Measurements from ENCODE around the gene CFAP97D2. TPM values are rescaled to one million over a fixed set of nuclear protein-coding genes. Genes with fewer than 3 reads are reported as not detected.

Gene CFAP97D2
- polyA plus RNA-seq, 1 of the 3 experiments (the other 2 are of a cell fraction), result not detected

DNA sequence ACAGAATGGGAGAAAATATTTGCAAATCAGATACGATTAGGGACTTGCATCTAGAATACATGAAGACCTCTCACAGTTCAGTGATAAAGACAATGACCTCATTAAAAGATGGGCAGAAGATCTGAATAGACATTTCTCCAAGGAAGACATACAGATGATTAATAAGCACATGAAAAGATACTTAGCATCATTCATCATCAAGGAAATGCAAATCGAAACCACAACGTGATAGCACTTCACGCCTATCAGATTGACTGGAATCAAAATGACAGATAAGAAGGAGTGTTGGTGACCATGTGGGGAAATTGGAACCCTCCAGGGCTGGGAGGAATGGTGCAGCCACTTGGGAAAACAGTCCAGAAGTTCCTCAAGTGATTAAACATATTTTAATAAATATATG is 25.8 kb downstream of the CFAP97D2 start:
- Histone ChIP-seq H3K79me2 (ENCODE audit: insufficient read depth) (no peaks in the 10 kb centered on the region), H4K20me1 (ENCODE audit: insufficient read depth) (no peaks in the 10 kb centered on the region), H3K4me2 (no peak overlapping the region), H3K9me3 (no peaks in the 10 kb centered on the region), H3K9ac (no peak overlapping the region), H3K27ac (ENCODE audit: low read depth in 2 of 2, low read length in 1 of 2) (no peak overlapping the region), H3K36me3 (replicated peaks in 1 of 2; ENCODE audit: control insufficient read depth in 1 of 2, insufficient read depth in 2 of 2, low read length in 1 of 2) (no peaks in the 10 kb centered on the region), H3K27me3 (ENCODE audit: insufficient read depth) (no peaks in the 10 kb centered on the region), H3K4me3 (ENCODE audit: low read depth in 2 of 2, low read length in 1 of 2) (no peak overlapping the region), H3K4me1 (ENCODE audit: control insufficient read depth in 1 of 2, insufficient read depth in 2 of 2, low read depth in 1 of 2, low read length in 1 of 2) (no peaks in the 10 kb centered on the region; a peak in 1 of 4 replicates), H3K9me2 (no peaks in the 10 kb centered on the region), H3F3A (replicated peaks; ENCODE audit: insufficient read depth) (no peaks in the 10 kb centered on the region), H2AFZ (ENCODE audit: low read depth) (no peak overlapping the region)
- no peak for TF ChIP-seq MXI1 (IDR thresholded peaks at IDR 0.05; ENCODE audit: low read depth, low read length)
- no peak for TF ChIP-seq GABPA (IDR thresholded peaks at IDR 0.05; ENCODE audit: low read depth)
- no peak for TF ChIP-seq RXRA (IDR thresholded peaks at IDR 0.05; ENCODE audit: borderline replicate concordance, low read depth)
- TF ChIP-seq GATA2 (CRISPR knock-in tag; IDR thresholded peaks at IDR 0.05), result no peak
- 54% methylated on average over 4 of the region's 4 CpGs for WGBS (ENCODE audit: low lambda C conversion rate)
- DNase-seq, result no peak
- CTCF ChIA-PET, result no interaction called here
- POLR2A ChIA-PET, result no interaction called here

DNA sequence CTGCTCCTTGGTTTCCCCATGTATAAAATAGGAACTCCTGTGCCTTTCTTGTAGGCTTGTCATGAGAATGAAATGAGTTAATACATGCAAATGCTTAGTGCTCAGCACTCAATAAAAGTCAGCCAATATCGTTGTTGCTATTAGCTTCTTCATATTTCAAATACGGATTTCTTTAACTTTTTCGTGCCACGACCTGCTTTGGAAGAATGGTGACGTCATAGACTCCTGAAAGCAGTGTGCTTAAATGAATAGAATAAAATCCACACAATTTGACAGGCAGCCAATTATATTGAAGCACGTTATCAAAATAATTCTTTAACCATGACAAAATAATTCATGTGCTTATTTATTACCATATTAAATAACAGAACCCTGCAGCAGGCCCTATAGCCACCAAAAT is 29.1 kb downstream of the CFAP97D2 start:
- Histone ChIP-seq H3K9ac (no peak overlapping the region), H3K79me2 (ENCODE audit: insufficient read depth) (no peaks in the 10 kb centered on the region), H2AFZ (ENCODE audit: low read depth) (no peak overlapping the region), H3K36me3 (replicated peaks in 1 of 2; ENCODE audit: control insufficient read depth in 1 of 2, insufficient read depth in 2 of 2, low read length in 1 of 2) (no peaks in the 10 kb centered on the region), H3K27ac (ENCODE audit: low read depth in 2 of 2, low read length in 1 of 2) (no peak overlapping the region), H3K9me3 (no peaks in the 10 kb centered on the region), H3K4me3 (ENCODE audit: low read depth in 2 of 2, low read length in 1 of 2) (no peak overlapping the region), H3F3A (replicated peaks; ENCODE audit: insufficient read depth) (no peaks in the 10 kb centered on the region), H3K4me1 (ENCODE audit: control insufficient read depth in 1 of 2, insufficient read depth in 2 of 2, low read depth in 1 of 2, low read length in 1 of 2) (peaks cover 0 to 5% of the 10 kb centered on the region in 2 experiments; a peak in 1 of 4 replicates), H3K9me2 (no peaks in the 10 kb centered on the region), H4K20me1 (ENCODE audit: insufficient read depth) (no peaks in the 10 kb centered on the region), H3K4me2 (no peak overlapping the region), H3K27me3 (ENCODE audit: insufficient read depth) (no peaks in the 10 kb centered on the region)
- CTCF ChIA-PET, result interaction anchor here (0.9 kb wide), 1 partner anchor 12 kb away, joined by 3 read pairs; no protein-coding TSS in a partner anchor
- TF ChIP-seq YY1 (IDR thresholded peaks at IDR 0.05; ENCODE audit: low read depth) (no peak), FOXJ3 (CRISPR knock-in tag; IDR thresholded peaks at IDR 0.05) (no peak), MXI1 (IDR thresholded peaks at IDR 0.05; ENCODE audit: low read depth, low read length) (no peak), TAF1 (IDR thresholded peaks at IDR 0.05; ENCODE audit: borderline replicate concordance, low read depth, low read length) (no peak), SIN3A (IDR thresholded peaks at IDR 0.05; ENCODE audit: borderline replicate concordance, low read depth, low read length) (no peak), NFIC (IDR thresholded peaks at IDR 0.05; ENCODE audit: borderline replicate concordance) (no peak), MEF2A (IDR thresholded peaks at IDR 0.05; ENCODE audit: borderline replicate concordance, low read depth) (no peak), TCF12 (IDR thresholded peaks at IDR 0.05) (no peak), MAX (IDR thresholded peaks at IDR 0.05; ENCODE audit: low read depth) (no peak), NRF1 (IDR thresholded peaks at IDR 0.05; ENCODE audit: low read depth, low read length) (no peak), RFX5 (IDR thresholded peaks at IDR 0.05; ENCODE audit: low read length) (no peak), POLR2AphosphoS5 (IDR thresholded peaks at IDR 0.05; ENCODE audit: low read depth, low read length) (no peak), RCOR1 (IDR thresholded peaks at IDR 0.05; ENCODE audit: low read length) (no peak)
- TF ChIP-seq, protein P1, sequence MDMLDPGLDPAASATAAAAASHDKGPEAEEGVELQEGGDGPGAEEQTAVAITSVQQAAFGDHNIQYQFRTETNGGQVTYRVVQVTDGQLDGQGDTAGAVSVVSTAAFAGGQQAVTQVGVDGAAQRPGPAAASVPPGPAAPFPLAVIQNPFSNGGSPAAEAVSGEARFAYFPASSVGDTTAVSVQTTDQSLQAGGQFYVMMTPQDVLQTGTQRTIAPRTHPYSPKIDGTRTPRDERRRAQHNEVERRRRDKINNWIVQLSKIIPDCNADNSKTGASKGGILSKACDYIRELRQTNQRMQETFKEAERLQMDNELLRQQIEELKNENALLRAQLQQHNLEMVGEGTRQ (IDR thresholded peaks at IDR 0.05; ENCODE audit: borderline replicate concordance, low read depth, low read length), result no peak
- TF ChIP-seq, protein P2, sequence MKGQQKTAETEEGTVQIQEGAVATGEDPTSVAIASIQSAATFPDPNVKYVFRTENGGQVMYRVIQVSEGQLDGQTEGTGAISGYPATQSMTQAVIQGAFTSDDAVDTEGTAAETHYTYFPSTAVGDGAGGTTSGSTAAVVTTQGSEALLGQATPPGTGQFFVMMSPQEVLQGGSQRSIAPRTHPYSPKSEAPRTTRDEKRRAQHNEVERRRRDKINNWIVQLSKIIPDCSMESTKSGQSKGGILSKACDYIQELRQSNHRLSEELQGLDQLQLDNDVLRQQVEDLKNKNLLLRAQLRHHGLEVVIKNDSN (IDR thresholded peaks at IDR 0.05; ENCODE audit: borderline replicate concordance, low read depth), result no peak
- POLR2A ChIA-PET, result no interaction called here
- no peak for DNase-seq
- WGBS (ENCODE audit: low lambda C conversion rate), result 50% methylated on average over 6 of the region's 6 CpGs
